GM19455 (cell line): Measurements from ENCODE around the gene WHRN.

ENCODE experiments used
- ATAC-seq: cut with Tn5 transposase; IDR thresholded peaks from one replicate; pipeline ENCODE4 v1.9.1; 2021; ENCODE audit not compliant: unreplicated experiment

Gene WHRN

GRCh38 chr9:114493521-114494184, 11.6 kb downstream of the WHRN start:
- no peak for ATAC-seq

GRCh38 chr9:114492991-114493390, 12.3 kb downstream of the WHRN start:
- ATAC-seq = no peak

GRCh38 chr9:114491430-114492003, 13.8 kb downstream of the WHRN start:
- ATAC-seq = no peak

DNA sequence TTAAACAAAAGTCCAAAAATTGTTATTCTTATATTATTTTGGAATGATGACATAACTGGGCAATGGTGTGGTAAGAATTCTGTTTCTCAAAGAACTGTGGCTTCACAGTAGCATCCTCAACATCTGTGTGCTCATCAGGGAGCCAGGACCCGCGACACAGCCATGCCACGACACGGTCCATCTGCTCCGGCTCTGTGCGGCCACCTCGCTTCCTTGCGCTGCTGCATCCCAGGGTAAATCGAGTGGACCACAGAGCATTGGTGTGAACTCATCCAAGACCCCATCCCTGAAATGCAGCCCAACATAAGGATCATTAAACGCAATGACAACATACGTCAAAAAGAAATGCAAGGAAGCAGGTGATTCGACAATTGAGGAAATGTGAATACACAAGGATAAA, 15.3 kb downstream of the WHRN start:
- ATAC-seq = no peak

DNA sequence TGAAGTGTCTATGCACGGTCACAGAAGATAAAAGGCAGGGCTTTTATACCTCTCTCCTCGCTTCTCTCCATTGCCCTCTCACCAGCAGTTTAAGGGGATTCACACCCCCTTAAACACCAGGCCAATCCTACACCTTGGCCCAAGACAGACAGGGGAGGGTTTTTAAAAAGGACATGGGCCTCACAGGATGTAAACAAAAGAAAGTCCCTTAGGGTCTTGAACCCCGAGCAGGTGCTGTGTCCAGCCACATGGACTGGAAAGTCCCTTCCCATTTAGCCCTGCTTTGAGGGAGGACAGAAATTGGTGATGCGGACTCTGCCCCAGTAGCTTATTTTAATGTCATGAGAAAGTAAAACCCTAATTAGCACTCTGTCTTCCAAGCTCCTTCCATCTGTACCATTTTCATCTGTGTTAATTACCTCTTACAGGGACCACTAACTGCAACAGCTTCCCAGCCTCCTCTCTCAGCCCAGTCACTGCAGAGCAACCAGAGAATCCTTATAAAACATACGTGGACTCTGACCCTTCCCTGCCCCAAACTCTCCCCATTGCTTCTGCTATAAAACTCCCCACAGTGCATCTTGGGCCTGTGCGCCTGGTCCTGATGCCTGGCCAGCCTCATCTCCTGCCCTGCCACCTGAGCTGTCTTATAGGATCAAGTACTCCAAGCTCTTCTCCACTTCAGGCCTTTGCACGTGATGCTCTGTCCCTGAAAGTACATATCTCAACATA, 16.7 kb downstream of the WHRN start:
- ATAC-seq = no peak

GRCh38 chr9:114487607-114488300, 17.5 kb downstream of the WHRN start:
- peak; percentile 66 for ATAC-seq

DNA sequence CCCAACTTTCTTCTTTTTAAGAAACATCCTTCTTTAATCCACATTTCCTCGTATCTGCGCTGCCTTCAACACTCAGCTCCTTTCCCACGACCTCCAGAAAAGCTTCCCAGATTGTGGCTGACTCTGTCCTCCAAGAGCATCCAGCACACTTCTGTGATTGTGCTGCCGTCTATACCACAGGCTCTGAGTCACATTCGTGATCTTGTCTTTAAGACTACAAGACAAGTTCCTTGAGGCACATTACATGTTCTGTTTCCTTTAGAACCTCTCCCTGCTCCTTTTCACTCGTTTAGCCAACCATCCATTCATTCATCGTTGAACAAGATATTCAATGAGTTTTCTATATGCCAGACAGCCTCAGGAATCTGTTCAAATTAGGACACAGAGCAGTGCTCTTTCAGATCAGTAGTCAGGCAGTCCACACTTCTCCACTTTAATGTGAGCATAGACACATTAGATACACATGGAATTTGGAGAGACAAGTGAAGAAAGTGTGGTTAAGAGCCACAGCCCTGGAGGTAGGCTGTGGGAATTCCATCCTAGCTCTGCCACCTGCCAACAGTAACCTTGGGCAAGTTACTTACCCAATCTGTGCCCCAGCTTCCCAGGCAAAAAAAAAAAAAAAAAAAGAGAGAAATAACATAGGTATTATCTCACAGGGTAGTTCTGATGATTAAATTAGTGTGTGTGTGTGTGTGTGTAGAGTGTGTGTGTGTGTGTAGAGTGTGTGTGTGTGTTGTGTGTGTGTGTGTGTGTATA, 18.9 kb downstream of the WHRN start:
- ATAC-seq = no peak

- ATAC-seq = peak; percentile 66
Observed at GRCh38 chr9:114484854-114485443, 20.3 kb downstream of the WHRN start.

DNA sequence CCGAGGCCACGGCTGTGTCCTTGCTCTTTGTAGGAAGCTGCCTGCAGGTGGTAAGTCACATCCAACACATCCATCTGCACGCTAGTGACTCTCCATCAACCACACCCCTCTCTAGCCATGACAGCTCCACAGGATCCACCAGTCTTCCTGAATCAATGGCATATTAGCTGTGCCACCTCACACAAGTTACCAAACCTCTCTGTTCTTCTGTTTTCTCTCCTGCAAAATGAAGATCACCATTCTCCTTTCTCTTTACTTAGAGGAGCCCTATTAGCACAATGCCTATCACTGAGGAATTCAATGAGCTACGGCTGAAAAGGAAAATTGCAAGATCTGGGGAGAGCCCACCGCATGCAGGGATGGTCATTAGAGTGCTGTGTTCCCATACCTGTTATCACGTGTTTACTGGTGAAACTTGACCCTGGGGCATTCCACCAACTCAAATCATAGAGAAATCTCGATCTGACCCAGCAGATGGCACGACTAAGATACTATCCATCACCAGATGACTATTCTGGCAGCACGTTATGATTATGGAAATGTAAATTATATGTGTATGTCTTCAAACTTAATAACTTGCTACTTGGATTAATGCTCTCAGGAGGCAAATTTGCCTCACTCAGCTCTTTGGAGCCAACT, 20.9 kb downstream of the WHRN start:
- ATAC-seq = no peak

GRCh38 chr9:114483499-114483898, 21.8 kb downstream of the WHRN start:
- no peak for ATAC-seq

- no peak for ATAC-seq
Observed at GRCh38 chr9:114482593-114482992, 22.7 kb downstream of the WHRN start.

- no peak for ATAC-seq
Observed at GRCh38 chr9:114481789-114482188, 23.5 kb downstream of the WHRN start.

DNA sequence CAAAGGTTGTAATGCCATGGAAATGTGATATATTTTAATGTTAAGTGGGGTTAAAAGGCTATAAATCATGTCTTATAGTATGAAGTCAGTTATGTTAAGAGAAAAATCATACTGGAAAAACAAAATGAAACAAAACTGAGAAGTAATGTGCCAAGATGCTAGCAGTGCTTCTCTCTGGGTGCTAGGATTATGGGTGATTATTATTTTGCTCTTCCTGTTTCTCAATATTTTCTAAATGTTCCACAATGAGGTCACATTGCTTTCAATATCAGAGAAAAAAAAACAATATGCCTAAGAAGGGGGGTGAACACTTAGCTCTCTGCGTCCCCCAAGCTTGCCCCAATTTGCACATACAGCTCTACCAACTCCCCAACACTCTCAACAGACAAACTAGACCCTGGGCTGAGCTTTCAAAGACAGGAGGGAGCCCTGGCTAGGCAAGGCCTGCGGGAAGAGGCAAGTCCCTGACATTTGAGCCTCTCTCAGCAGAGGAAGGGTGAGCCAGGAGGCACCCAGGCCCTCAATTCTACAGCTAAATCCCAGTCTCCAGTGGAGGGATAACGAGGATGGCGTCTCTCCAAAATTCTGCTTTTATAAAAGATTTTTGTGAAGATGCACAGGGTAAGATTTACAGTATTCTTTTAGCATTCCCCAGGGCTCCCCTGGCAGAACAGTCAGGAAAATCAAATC, 24.4 kb downstream of the WHRN start:
- ATAC-seq = no peak

DNA sequence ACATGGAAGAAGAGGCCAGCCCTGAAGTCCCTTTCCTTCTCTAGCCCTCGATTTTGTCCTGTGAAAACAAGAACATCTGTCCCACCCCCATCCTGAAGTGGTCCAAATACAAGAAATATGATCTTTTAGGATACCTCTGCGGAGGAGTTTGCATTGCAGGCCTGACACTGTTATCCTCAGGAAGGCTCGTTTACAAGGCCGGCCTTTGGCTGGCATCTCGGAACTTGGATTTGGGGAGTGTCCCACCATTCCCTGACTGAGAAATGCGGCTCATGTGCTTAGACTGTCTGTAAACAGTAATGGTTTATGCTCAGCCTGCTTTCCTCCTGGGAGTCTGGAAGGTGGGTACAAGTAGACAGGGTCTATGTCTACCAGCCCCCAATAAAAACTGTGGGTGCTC, 26.4 kb downstream of the WHRN start:
- no peak for ATAC-seq

GRCh38 chr9:114478459-114478858, 26.8 kb downstream of the WHRN start:
- no peak for ATAC-seq

- ATAC-seq = no peak
Observed at GRCh38 chr9:114477642-114478041, 27.6 kb downstream of the WHRN start.

- no peak for ATAC-seq
Observed at GRCh38 chr9:114476891-114477469, 28.3 kb downstream of the WHRN start.

DNA sequence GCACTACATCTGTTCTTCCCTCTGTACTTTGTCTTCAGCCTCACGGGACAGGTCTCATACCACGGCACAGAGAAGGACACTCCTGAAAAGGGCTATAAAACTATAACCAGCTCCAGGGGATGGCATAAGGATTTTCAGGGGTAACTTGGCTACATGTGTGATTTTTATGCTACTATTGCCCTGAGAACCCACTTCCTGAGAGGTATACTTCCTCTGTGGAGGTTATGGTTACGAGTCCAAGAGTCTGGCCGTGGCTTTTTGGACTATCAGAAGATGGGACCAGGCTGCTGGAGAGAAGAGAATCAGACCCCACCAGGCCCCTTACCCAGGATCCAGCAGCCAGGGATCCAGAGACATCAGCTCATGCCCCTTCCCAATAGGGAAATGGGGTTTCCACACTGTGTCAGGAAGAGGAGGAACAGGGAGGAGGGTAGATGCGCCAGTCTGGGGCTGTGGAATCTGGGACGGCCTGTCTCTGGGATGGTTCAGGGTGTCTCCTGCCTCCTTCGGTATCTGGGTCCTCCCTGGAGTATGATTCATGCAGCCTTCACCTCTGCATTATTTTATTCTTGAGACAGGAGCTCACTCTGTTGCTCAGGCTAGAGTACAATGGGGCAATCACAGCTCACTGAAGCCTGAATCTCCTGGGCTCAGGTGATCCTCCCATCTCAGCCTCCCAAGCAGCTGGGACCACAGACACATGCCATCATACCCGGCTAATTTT, 29.7 kb downstream of the WHRN start:
- no peak for ATAC-seq

GRCh38 chr9:114474425-114474824, 30.8 kb downstream of the WHRN start:
- no peak for ATAC-seq
